Astrocyte (in vitro differentiated cells and primary cell): ENCODE data around the gene PSMA7.

Experiments
- CTCF ChIP-seq: IDR thresholded peaks from 2 replicates; pipeline ENCODE4 v1.5.1; 2011; ENCODE audit warnings: low read depth, mild to moderate bottlenecking, inconsistent platforms, low read length, moderate library complexity; ENCODE audit not compliant: insufficient read depth
- EZH2 ChIP-seq: IDR thresholded peaks from 2 replicates; pipeline ENCODE4 v1.6.1; 2012; ENCODE audit warnings: mild to moderate bottlenecking, low read length, inconsistent platforms; ENCODE audit not compliant: insufficient read depth

DNA sequence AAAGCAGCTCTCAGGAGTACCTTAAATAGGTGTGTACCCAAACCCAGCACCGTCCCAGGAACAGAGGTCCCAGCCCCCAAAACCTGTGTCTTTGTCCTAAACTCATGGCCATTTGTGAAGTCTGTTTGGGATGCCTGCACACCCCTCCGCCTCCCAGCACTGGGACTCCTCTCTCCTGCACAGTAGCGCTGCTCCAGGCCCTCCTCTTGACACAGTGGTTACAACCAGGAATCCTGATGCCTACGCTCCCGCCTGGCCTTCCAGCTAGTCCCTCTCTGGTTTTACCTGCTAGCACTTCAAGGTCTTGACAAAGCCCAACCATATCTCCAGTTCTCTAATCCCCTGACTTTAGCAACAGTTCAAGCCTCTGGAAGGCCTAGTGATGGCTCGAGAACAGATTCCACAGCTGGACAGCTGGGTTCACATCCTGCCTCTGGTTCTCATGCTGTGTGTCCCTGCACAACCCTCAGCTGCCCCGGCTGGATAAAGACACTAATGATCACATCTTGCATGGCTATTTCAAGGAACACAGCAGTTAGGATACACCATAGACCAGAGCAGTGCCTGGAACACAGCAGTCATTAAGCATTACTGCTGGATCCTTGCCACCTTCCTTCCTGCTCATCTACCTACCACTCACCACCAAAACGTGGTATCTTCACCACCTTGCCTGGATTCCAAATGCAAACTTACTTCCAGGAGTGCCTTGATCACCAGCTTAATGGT is 5.6 kb downstream of the PSMA7 start:
- TF ChIP-seq CTCF, result no peak
- no peak for TF ChIP-seq EZH2
